Esophagus squamous epithelium (tissue), 5 donors: ENCODE data around the gene ADGRV1. TPM values are rescaled to one million over a fixed set of nuclear protein-coding genes. Genes with fewer than 3 reads are reported as not detected.

ENCODE experiments used
- DNase-seq: peaks from one replicate; lab custom pipeline; 2025; lab: John Stamatoyannopoulos, UW
- H3K27ac ChIP-seq, 4 donors: fragments of 200-600 bp; sonication (generic); one replicate each; pipeline ENCODE4 v1.5.1; 2016 to 2019; ENCODE audit warnings: mild to moderate bottlenecking in 1 of 4
- H3K27me3 ChIP-seq, 4 donors: fragments of 200-600 bp; sonication (generic); 1 replicate in 3 of 4; 2 replicates in 1 of 4; pipeline versions ENCODE4 v1.5.1 to v1.6.0; 2017 to 2021; ENCODE audit warnings: antibody characterized with exemption in 1 of 4
- H3K36me3 ChIP-seq, 3 donors: fragments of 200-600 bp; sonication (generic); one replicate each; pipeline ENCODE4 v1.5.1; 2016 to 2019
- H3K4me1 ChIP-seq, 3 donors: fragments of 200-600 bp; sonication (generic); one replicate each; pipeline ENCODE4 v1.5.1; 2017 to 2019
- H3K4me3 ChIP-seq, 4 donors: fragments of 200-600 bp; sonication (generic); 1 replicate in 3 of 4; 2 replicates in 1 of 4; pipeline ENCODE4 v1.5.1; 2016 to 2019; ENCODE audit warnings: mild to moderate bottlenecking in 2 of 4, moderate library complexity in 1 of 4
- H3K9me3 ChIP-seq, 3 donors: fragments of 200-600 bp; sonication (generic); one replicate each; pipeline ENCODE4 v1.5.1; 2016 to 2019
- POLR2A ChIP-seq, 4 donors: fragments of 450-650 bp; IDR thresholded peaks; one replicate each; pipeline ENCODE4 v1.6.1; 2017; ENCODE audit warnings: antibody characterized with exemption in 4 of 4, mild to moderate bottlenecking in 4 of 4, moderate library complexity in 3 of 4
- WGBS, 2 donors: methylation state at CpG; one replicate each; pipeline ENCODE4 v1.1.5; 2018; 5-methylcytosine and 5-hydroxymethylcytosine counted together
- intact Hi-C: fragments of 100-400 bp; cut with DNase I; formaldehyde crosslinking; loops from one replicate; pipeline ENCODE4 v1.15.0; 2022
- total RNA-seq, 4 donors: library from RNA; depleted of rRNA; stranded (reverse); fragments of >200 nt; gene quantifications; one replicate each; pipeline ENCODE4 v1.1.0, GENCODE V29; 2016
- TF ChIP-seq, protein P1 (sequence below), 6 experiments: fragments of 450-650 bp in 4 of 6; fragments of 200-600 bp in 2 of 6; sonication (generic) in 2 of 6; IDR thresholded peaks; one replicate each; pipeline ENCODE4 v1.5.1; 2016 to 2019; ENCODE audit warnings: antibody characterized with exemption in 6 of 6, mild to moderate bottlenecking in 4 of 6, moderate library complexity in 4 of 6
- donor health status: DM: yes; HTN: yes; CAD: no.

Gene ADGRV1
- total RNA-seq, 4 donors from 2014 or later, result 1.9 to 14.1 (median 4.0) TPM

GRCh38 chr5:90981821-90982220, 423.2 kb downstream of the ADGRV1 start:
- TF ChIP-seq, protein P1, sequence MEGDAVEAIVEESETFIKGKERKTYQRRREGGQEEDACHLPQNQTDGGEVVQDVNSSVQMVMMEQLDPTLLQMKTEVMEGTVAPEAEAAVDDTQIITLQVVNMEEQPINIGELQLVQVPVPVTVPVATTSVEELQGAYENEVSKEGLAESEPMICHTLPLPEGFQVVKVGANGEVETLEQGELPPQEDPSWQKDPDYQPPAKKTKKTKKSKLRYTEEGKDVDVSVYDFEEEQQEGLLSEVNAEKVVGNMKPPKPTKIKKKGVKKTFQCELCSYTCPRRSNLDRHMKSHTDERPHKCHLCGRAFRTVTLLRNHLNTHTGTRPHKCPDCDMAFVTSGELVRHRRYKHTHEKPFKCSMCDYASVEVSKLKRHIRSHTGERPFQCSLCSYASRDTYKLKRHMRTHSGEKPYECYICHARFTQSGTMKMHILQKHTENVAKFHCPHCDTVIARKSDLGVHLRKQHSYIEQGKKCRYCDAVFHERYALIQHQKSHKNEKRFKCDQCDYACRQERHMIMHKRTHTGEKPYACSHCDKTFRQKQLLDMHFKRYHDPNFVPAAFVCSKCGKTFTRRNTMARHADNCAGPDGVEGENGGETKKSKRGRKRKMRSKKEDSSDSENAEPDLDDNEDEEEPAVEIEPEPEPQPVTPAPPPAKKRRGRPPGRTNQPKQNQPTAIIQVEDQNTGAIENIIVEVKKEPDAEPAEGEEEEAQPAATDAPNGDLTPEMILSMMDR (IDR thresholded peaks at IDR 0.05), result no peak
- no peak for TF ChIP-seq POLR2A (IDR thresholded peaks at IDR 0.05)
- DNase-seq, result no peak
- no peaks in the 10 kb centered on the region for H3K4me1 ChIP-seq
- no peak overlapping the region for H3K27ac ChIP-seq
- no peak overlapping the region for H3K4me3 ChIP-seq
- no peaks in the 10 kb centered on the region for H3K27me3 ChIP-seq
- intact Hi-C loops, result no loop called here
- no peaks in the 10 kb centered on the region for H3K36me3 ChIP-seq
- no peaks in the 10 kb centered on the region for H3K9me3 ChIP-seq
- 0 to 55% methylated on average over 1 of the region's 1 CpG for WGBS, 2 donors

- DNase-seq, result no peak
- WGBS, 2 donors, result 66 to 70% methylated on average over 2 to 4 of the region's 4 CpGs
- TF ChIP-seq, protein P1 (IDR thresholded peaks at IDR 0.05), result no peak
- TF ChIP-seq POLR2A (IDR thresholded peaks at IDR 0.05), result no peak
- no peaks in the 10 kb centered on the region for H3K36me3 ChIP-seq
- H3K27ac ChIP-seq, result no peak overlapping the region
- intact Hi-C loops, result no loop called here
- no peak overlapping the region for H3K4me3 ChIP-seq
- no peaks in the 10 kb centered on the region for H3K9me3 ChIP-seq
- no peaks in the 10 kb centered on the region for H3K27me3 ChIP-seq
- no peaks in the 10 kb centered on the region for H3K4me1 ChIP-seq
Measured at GRCh38 chr5:90982576-90982975, 424.0 kb downstream of the ADGRV1 start.

- H3K4me1 ChIP-seq, result no peaks in the 10 kb centered on the region
- no peak overlapping the region for H3K27ac ChIP-seq
- TF ChIP-seq POLR2A (IDR thresholded peaks at IDR 0.05), result no peak
- TF ChIP-seq, protein P1 (IDR thresholded peaks at IDR 0.05), result no peak
- WGBS, 2 donors, result 59 to 62% methylated on average over 3 of the region's 3 CpGs
- DNase-seq, result no peak
- no peaks in the 10 kb centered on the region for H3K27me3 ChIP-seq
- intact Hi-C loops, result no loop called here
- H3K9me3 ChIP-seq, result no peaks in the 10 kb centered on the region
- H3K36me3 ChIP-seq, result no peaks in the 10 kb centered on the region
- H3K4me3 ChIP-seq, result no peak overlapping the region
Measured at GRCh38 chr5:90983148-90983547, 424.6 kb downstream of the ADGRV1 start.

DNA sequence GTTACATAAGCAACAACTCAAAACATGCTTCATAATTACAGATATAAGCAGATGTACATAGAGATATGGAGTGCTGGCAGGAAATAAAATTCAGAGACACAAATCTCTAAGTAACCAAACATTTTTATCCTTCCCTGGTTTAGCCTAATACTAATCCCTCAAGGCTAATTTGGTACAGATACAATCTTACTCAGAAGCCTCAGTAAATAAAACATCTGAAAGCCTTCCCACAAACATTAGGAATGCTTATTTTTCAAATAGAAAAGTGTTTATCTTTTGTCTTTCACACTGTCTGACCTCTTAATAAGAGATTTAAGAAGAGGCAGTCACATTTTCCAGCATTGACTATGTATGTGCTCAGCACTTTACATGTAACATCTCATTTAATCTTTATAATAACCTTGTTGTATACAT, 425.1 kb downstream of the ADGRV1 start:
- Histone ChIP-seq H3K4me1 (no peaks in the 10 kb centered on the region), H3K9me3 (no peaks in the 10 kb centered on the region), H3K36me3 (no peaks in the 10 kb centered on the region), H3K4me3 (no peak overlapping the region), H3K27ac (no peak overlapping the region), H3K27me3 (no peaks in the 10 kb centered on the region)
- intact Hi-C loops, result no loop called here
- DNase-seq, result no peak
- no peak for TF ChIP-seq POLR2A (IDR thresholded peaks at IDR 0.05)
- TF ChIP-seq, protein P1 (IDR thresholded peaks at IDR 0.05), result no peak

DNA sequence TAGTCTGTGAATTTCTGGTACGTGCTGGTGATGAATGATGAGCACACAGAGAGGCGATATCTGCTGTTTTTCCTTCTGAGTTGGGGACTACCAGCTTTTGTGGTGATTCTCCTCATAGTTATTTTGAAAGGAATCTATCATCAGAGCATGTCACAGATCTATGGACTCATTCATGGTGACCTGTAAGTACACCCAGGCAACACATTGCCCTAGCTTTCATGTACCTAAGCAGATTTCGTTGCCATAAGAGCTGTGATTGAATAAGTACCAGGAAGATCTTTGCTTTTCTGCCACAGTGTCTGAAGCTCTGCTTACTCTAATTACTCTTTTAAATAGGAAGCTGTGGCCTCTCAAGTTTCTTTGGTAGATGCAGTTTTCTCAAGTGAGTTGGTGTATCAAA, 426.7 kb downstream of the ADGRV1 start:
- H3K27ac ChIP-seq, result no peak overlapping the region
- no peak overlapping the region for H3K4me3 ChIP-seq
- H3K27me3 ChIP-seq, result no peaks in the 10 kb centered on the region
- H3K36me3 ChIP-seq, result no peaks in the 10 kb centered on the region
- 80 to 82% methylated on average over 3 of the region's 3 CpGs for WGBS, 2 donors
- intact Hi-C loops, result no loop called here
- H3K9me3 ChIP-seq, result no peaks in the 10 kb centered on the region
- no peaks in the 10 kb centered on the region for H3K4me1 ChIP-seq
- no peak for DNase-seq
- TF ChIP-seq POLR2A (IDR thresholded peaks at IDR 0.05), result no peak
- TF ChIP-seq, protein P1 (IDR thresholded peaks at IDR 0.05), result no peak
